Fibroblast of mammary gland (primary cell): Measurements from ENCODE around the gene SYCE1.
"Not testable (repeated sequence)": the region's sequence is repeated elsewhere in the genome, so short reads cannot be mapped to it uniquely, and the experiment has no call there.

Experiments
- DNase-seq: peaks from one replicate; pipeline ENCODE4 v3.0.0-alpha.2; 2010; ENCODE audit warnings: low read depth
- H3K4me3 ChIP-seq: 2 replicates; pipeline ENCODE4 v1.5.1; 2011; ENCODE audit warnings: low read depth, mild to moderate bottlenecking, low read length, moderate library complexity; ENCODE audit not compliant: control insufficient read depth
- TF ChIP-seq, protein P1 (sequence below): conservative IDR thresholded peaks from 2 replicates; pipeline ENCODE4 v1.5.1; 2011; ENCODE audit warnings: low read depth, low read length, inconsistent platforms; ENCODE audit not compliant: control insufficient read depth, insufficient read depth

The SYCE1 gene

DNA sequence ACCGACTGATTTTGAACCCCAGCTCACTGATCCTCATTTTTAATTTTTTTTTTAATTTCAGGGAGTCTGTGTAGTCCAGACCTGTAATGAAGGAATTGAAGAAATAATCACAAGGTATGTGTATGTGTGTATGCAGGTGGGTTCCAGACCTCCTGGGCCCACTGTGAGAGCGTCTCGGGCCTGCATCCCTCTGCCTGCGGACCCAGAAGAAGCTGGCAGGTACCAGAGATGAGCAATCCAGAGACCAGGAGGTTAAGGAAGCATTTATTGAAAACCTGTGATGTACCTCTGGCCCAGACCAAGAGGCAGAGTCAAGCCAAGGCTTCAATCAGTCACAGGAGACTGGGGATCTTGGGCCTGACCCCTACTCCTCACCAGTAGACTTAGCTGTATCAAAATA, 10.8 kb downstream of the SYCE1 start:
- TF ChIP-seq, protein P1, sequence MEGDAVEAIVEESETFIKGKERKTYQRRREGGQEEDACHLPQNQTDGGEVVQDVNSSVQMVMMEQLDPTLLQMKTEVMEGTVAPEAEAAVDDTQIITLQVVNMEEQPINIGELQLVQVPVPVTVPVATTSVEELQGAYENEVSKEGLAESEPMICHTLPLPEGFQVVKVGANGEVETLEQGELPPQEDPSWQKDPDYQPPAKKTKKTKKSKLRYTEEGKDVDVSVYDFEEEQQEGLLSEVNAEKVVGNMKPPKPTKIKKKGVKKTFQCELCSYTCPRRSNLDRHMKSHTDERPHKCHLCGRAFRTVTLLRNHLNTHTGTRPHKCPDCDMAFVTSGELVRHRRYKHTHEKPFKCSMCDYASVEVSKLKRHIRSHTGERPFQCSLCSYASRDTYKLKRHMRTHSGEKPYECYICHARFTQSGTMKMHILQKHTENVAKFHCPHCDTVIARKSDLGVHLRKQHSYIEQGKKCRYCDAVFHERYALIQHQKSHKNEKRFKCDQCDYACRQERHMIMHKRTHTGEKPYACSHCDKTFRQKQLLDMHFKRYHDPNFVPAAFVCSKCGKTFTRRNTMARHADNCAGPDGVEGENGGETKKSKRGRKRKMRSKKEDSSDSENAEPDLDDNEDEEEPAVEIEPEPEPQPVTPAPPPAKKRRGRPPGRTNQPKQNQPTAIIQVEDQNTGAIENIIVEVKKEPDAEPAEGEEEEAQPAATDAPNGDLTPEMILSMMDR = no peak
- H3K4me3 ChIP-seq = no peak overlapping the region
- no peak for DNase-seq

DNA sequence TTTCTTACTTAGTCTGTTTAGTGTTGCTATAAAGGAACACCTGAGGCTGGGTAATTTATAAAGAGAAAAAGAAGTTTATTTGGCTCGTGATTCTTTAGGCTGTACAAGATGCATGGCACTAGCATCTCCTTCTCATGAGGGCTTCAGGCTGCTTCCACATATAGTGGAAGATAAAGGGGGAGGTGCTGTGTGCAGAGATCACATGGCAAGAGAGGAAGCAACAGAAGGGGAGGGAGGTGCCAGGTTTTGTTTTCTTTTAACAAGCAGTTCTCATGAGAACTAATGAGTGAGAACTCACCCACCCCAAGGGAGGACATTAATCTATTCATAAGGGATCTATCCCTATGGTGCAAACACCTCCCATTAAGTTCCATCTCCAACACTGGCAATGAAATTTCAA, 20.9 kb downstream of the SYCE1 start:
- TF ChIP-seq, protein P1 = no peak

DNA sequence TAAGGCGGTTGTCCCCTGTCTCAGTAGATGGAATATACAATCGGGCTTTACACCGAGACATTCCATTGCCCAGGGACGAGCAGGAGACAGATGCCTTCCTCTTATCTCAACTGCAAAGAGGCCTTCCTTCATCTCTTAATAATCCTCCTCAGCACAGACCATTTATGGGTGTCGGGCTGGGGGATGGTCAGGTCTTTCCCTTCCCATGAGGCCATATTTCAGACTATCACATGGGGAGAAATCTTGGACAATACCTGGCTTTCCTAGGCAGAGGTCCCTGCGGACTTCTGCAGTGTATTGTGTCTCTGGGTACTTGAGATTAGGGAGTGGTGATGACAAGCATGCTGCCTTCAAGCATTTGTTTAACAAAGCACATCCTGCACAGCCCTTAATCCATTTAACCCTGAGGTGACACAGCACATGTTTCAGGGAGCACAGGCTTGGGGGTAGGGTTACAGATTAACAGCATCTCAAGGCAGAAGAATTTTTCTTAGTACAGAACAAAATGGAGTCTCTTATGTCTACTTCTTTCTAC, 23.9 kb downstream of the SYCE1 start:
- not testable (repeated sequence) for H3K4me3 ChIP-seq, DNase-seq

More for the DNA sequence above, 20.9 kb downstream of the SYCE1 start:
- DNase-seq = no peak
- H3K4me3 ChIP-seq = no peak overlapping the region

DNA sequence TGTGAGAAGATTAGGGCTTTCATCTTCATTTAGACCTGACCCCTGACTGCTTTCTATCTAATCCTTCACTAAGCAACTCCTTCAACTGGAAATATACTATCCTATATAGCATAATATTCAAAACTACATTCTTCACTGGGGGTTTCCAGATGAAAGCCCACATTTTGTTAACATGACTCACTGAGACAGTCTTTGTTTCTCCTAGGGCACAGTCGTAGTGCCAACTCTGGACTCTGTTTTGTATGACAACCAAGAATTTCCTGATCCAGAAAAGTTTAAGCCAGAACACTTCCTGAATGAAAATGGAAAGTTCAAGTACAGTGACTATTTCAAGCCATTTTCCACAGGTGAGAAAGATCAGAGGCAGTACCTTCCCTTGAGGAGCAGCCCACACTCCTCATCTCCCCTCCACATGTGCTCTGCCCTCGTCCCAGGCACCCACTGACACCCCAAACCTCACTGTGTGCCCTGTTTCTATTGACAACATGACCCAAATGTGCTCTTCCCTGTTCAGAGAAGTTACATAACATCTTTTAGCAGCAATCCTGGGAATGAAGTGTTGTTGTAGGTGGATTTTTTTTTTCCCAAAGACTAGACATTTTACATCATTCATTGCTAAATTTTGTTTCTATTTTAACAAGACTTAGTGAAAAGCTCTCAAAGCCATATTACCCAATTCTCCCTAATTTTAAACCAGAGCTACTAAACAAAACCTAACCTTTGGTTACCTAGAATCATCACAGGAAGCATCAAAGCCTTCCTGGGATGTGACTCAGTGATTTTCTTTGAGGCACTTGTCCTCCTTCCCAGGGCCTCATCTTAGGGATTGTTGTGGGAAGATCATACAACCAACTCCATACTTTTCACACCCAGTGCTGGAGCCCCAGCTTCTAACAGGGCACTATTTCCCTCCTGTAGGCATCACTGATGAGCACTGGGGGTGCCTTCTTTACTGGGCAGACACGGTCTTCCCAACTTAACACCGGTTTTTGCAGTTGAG, 27.5 kb downstream of the SYCE1 start:
- TF ChIP-seq, protein P1 = no peak
- DNase-seq = no peak
- H3K4me3 ChIP-seq = no peak overlapping the region

DNA sequence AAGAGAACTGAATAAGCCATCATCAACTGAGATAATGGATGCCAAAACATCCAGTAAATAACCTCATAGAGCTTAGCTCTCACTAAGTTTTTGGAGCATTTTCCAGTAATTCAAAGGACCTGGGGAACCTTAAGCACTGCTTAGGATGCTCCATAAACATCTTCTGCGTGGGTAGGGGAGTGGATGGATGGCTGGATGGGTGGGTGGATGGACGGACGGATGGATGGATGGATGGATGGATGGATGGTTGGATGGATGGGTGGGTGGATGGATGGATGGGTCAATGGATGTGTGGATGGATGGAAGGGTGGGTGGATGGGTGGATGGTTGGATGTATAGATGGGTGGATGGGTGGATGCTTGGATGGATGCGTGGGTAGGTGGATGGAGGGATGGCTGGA, 29.2 kb downstream of the SYCE1 start:
- H3K4me3 ChIP-seq = no peak overlapping the region
- DNase-seq = no peak
- TF ChIP-seq, protein P1 = no peak

DNA sequence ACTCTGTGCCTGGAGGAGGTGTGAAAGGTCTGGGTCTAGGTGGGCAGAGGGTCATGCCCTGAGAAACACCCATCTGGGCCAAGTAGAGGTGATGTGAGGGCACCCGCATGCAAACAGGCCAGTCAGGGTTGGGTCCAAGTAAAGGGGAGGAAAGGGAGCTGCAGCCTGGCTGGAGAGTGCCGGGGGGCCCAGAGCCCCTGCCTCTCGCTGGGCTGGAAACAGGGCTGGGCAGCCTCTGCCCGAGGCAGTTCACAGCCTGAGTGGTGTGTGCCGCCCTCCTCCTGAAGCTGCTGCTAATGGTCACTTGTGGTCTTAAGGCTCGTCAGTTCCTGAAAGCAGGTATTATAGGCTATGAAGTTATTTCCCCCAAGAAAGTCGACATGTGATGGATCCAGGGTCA, 31.0 kb downstream of the SYCE1 start:
- TF ChIP-seq, protein P1 = no peak
- DNase-seq = no peak
- no peak overlapping the region for H3K4me3 ChIP-seq

DNA sequence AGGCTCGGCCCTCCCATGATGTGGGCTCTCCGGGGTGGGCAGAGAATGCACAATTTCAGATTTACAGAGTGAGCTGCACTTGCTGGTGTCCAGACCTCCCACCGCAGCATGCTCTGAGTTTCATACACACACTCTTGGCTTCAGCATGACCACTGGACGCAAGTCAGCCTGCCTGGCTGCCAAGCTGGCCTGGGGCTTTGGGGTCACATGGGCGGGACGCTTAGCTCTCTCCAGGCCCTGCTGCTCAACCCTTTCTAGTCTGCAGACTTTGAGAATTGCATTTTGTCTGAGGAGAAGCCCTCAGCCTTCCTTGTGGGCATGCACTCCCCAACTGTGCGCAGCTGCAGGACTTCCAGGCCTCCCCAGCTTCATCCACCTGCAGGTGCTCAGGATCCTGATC, 32.5 kb downstream of the SYCE1 start:
- DNase-seq = no peak
- TF ChIP-seq, protein P1 = no peak
- H3K4me3 ChIP-seq = no peak overlapping the region
